OCI-LY7 (cell line): ENCODE results near the gene ANTXR1. TPM values are rescaled to one million over a fixed set of nuclear protein-coding genes. Genes with fewer than 3 reads are reported as not detected.

Source experiments
- BruUV-seq: library from RNA; stranded (reverse); fragments of 400-500 nt; replicated peaks from 2 replicates; lab custom pipeline; 2021; lab: Mats Ljungman, UMichigan
- CTCF ChIA-PET: fragments of 300-600 bp; sonication (Branson Sonifier 250); formaldehyde crosslinking; loops from one replicate; lab custom pipeline; 2022; ENCODE audit warnings: antibody characterized with exemption; ENCODE audit not compliant: unreplicated experiment; lab: Charles Lee
- POLR2A ChIA-PET: fragments of 300-600 bp; sonication (Branson Sonifier 250); formaldehyde crosslinking; loops from one replicate; lab custom pipeline; 2022; ENCODE audit warnings: antibody characterized with exemption; lab: Charles Lee
- DNase-seq: peaks from one replicate; pipeline ENCODE4 v3.0.0-alpha.2; 2015; ENCODE audit warnings: low spot score
- H2AFZ ChIP-seq: fragments of 200-600 bp; sonication (generic), shearing (Covaris generic); 2 replicates; pipeline ENCODE4 v1.6.1; 2014; ENCODE audit warnings: mild to moderate bottlenecking, antibody characterized with exemption, low read length, moderate library complexity
- H3K27ac ChIP-seq: fragments of 200-600 bp; sonication (generic); 2 replicates; pipeline ENCODE4 v1.5.1; 2014; ENCODE audit warnings: mixed run types, low read depth, mild to moderate bottlenecking, moderate library complexity, low read length, inconsistent platforms; ENCODE audit not compliant: poor library complexity, severe bottlenecking
- H3K36me3 ChIP-seq: fragments of 200-600 bp; sonication (generic); 2 replicates; pipeline ENCODE4 v1.6.1; 2014; ENCODE audit warnings: mild to moderate bottlenecking, antibody characterized with exemption, low read length, moderate library complexity, mixed read lengths; ENCODE audit not compliant: insufficient read depth
- H3K4me1 ChIP-seq: fragments of 200-600 bp; sonication (generic); 2 replicates; pipeline ENCODE4 v1.5.1; 2014; ENCODE audit warnings: mild to moderate bottlenecking, low read length; ENCODE audit not compliant: insufficient read depth, poor library complexity, severe bottlenecking
- H3K4me2 ChIP-seq: fragments of 200-600 bp; sonication (generic); 2 replicates; pipeline ENCODE4 v1.6.1; 2014; ENCODE audit warnings: mild to moderate bottlenecking, low read length
- H3K4me3 ChIP-seq: fragments of 200-600 bp; sonication (generic); 2 replicates; pipeline ENCODE4 v1.5.1; 2014; ENCODE audit warnings: mild to moderate bottlenecking, low read depth, low read length; ENCODE audit not compliant: poor library complexity, severe bottlenecking
- H3K79me2 ChIP-seq: fragments of 200-600 bp; sonication (generic); 2 replicates; pipeline ENCODE4 v1.6.1; 2016; ENCODE audit warnings: low read depth, mild to moderate bottlenecking, low read length, moderate library complexity, mixed read lengths; ENCODE audit not compliant: insufficient read depth
- H3K9me2 ChIP-seq: fragments of 200-600 bp; sonication (generic); 2 replicates; pipeline ENCODE4 v1.6.1; 2016; ENCODE audit warnings: mild to moderate bottlenecking, low read length, mixed read lengths; ENCODE audit not compliant: insufficient read depth
- H3K9me3 ChIP-seq: fragments of 200-600 bp; sonication (generic); 2 replicates; pipeline ENCODE4 v1.6.1; 2014; ENCODE audit warnings: mild to moderate bottlenecking, mixed run types, low read length, mixed read lengths
- H4K20me1 ChIP-seq: fragments of 200-600 bp; sonication (generic); 2 replicates; pipeline ENCODE4 v1.6.1; 2014; ENCODE audit warnings: mild to moderate bottlenecking, antibody characterized with exemption, low read length, moderate library complexity, mixed read lengths; ENCODE audit not compliant: insufficient read depth
- EZH2phosphoT487 ChIP-seq: fragments of 200-600 bp; sonication (generic); IDR thresholded peaks from 2 replicates; pipeline ENCODE4 v1.6.1; 2018; ENCODE audit warnings: low read depth, borderline replicate concordance, mild to moderate bottlenecking, mixed run types, antibody characterized with exemption, low read length, moderate library complexity, mixed read lengths
- intact Hi-C: fragments of 100-400 bp; cut with micrococcal nuclease; formaldehyde crosslinking; loops from one replicate; pipeline ENCODE4 v1.10.0; 2022; ENCODE audit not compliant: unreplicated experiment
- total RNA-seq, 2 experiments: library from RNA; depleted of rRNA in 1 of 2; stranded (reverse); fragments of >200 nt in 1 of 2; shearing (Covaris generic) in 1 of 2; gene quantifications; 2 replicates each; pipeline ENCODE4 v1.2.3, GENCODE V29; 2014 to 2022
- TF ChIP-seq, protein P1 (sequence below): fragments of 200-600 bp; sonication (generic); conservative IDR thresholded peaks from 2 replicates; pipeline ENCODE4 v1.5.1; 2014; ENCODE audit warnings: mild to moderate bottlenecking, antibody characterized with exemption, low read length, moderate library complexity, mixed read lengths

The ANTXR1 gene
- total RNA-seq, 2 experiments from 2014 or later: not detected

DNA sequence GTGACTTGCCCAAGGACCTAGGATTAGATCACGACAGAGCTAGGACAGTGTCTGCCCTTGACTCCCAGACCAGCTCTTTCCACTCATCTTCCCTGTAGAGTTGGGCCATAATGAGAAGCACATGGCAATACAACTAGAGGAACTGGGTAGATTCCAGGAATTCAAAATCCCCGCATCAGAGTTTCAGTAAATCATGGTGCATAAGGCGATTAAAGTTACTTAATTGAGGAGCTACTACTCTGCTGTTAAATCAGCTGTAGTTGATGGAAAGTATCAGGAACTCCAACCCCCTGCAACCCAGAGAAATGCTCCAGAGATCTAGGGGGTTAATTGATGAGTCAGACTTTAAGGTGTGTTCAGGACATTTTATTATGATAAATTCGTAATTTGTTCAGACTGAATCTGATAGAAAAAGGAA, 5.7 kb downstream of the ANTXR1 start:
- Histone ChIP-seq H3K4me3 (no peak overlapping the region), H3K79me2 (no peaks in the 10 kb centered on the region), H3K27ac (no peak overlapping the region), H2AFZ (no peak overlapping the region), H3K9me2 (no peaks in the 10 kb centered on the region), H3K4me1 (no peaks in the 10 kb centered on the region), H3K36me3 (no peaks in the 10 kb centered on the region), H4K20me1 (no peaks in the 10 kb centered on the region), H3K4me2 (no peak overlapping the region), H3K9me3 (no peaks in the 10 kb centered on the region)
- ChIA-PET CTCF (no interaction called here), POLR2A (no interaction called here)
- no TSS peak for BruUV-seq
- TF ChIP-seq, protein P1, sequence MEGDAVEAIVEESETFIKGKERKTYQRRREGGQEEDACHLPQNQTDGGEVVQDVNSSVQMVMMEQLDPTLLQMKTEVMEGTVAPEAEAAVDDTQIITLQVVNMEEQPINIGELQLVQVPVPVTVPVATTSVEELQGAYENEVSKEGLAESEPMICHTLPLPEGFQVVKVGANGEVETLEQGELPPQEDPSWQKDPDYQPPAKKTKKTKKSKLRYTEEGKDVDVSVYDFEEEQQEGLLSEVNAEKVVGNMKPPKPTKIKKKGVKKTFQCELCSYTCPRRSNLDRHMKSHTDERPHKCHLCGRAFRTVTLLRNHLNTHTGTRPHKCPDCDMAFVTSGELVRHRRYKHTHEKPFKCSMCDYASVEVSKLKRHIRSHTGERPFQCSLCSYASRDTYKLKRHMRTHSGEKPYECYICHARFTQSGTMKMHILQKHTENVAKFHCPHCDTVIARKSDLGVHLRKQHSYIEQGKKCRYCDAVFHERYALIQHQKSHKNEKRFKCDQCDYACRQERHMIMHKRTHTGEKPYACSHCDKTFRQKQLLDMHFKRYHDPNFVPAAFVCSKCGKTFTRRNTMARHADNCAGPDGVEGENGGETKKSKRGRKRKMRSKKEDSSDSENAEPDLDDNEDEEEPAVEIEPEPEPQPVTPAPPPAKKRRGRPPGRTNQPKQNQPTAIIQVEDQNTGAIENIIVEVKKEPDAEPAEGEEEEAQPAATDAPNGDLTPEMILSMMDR: no peak
- TF ChIP-seq EZH2phosphoT487: no peak
- no peak for DNase-seq
- intact Hi-C loops: no loop called here

DNA sequence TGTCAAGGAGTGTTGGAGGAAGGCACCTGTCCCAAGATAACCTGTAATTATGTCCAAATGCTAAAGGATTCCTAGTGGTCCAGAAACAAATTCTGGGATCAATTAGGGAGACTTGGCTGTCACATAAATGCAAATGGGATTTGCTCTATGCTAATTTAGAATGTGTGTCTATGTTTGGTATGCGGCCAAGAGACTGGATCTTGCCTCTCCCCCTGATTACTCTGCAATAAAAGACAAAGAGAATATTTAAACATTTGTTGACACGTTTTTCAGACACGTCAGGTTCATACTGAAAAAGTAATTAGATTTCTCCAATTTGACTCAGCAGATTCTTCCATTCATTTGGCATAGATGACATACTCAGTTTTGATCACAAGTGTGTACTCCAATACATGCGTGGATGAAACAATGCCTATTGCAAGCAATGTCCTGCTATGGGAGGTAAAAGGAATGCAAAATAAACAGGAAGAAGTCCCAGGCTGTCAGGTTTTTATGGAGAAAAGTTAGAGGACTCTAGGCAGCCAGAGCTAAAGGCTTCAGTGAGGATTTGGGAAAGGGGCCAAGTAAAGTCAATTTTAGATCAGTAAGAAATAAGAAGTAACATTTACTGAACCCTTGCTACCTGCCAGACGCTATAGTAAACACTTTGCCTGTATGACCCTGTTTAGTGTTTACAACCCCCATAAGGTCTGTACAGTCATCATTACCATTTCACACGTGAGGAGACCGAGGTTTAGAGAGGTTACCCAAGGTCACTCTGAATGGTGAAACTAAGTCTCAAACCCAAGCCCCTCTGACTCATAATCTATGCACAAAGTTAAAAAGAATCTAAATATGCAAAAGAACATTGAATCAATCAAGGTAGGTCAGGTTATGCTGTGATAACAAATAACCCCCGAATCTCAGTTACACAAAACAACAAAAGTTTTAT, 7.8 kb downstream of the ANTXR1 start:
- intact Hi-C loops: no loop called here

More for the DNA sequence above, 7.8 kb downstream of the ANTXR1 start:
- Histone ChIP-seq H3K9me3 (no peaks in the 10 kb centered on the region), H3K9me2 (no peaks in the 10 kb centered on the region), H4K20me1 (no peaks in the 10 kb centered on the region), H3K4me1 (no peaks in the 10 kb centered on the region), H3K79me2 (no peaks in the 10 kb centered on the region), H3K36me3 (no peaks in the 10 kb centered on the region), H2AFZ (no peak overlapping the region), H3K27ac (no peak overlapping the region), H3K4me2 (no peak overlapping the region), H3K4me3 (no peak overlapping the region)
- ChIA-PET POLR2A (no interaction called here), CTCF (no interaction called here)
- DNase-seq: no peak
- TF ChIP-seq EZH2phosphoT487: no peak
- TF ChIP-seq, protein P1: no peak
- BruUV-seq: no TSS peak
